ENCODE results near the gene KPNB1.

Gene KPNB1

GRCh38 chr17:47636273-47637030 is 13.3 kb upstream of the KPNB1 start:
- H3K4me3 ChIP-seq (ENCODE audit: low read depth, low read length), result no peak overlapping the region
- TF ChIP-seq CTCF (IDR thresholded peaks at IDR 0.05; ENCODE audit: borderline replicate concordance, insufficient read depth, low read depth, low read length), result no peak

- no peak for TF ChIP-seq CTCF (IDR thresholded peaks at IDR 0.05; ENCODE audit: borderline replicate concordance, insufficient read depth, low read depth, low read length)
- no peak overlapping the region for H3K4me3 ChIP-seq (ENCODE audit: low read depth, low read length)
These were observed 10.8 kb upstream of the KPNB1 start for GRCh38 chr17:47638903-47639302.

GRCh38 chr17:47640076-47640475 is 9.6 kb upstream of the KPNB1 start:
- TF ChIP-seq CTCF (IDR thresholded peaks at IDR 0.05; ENCODE audit: borderline replicate concordance, insufficient read depth, low read depth, low read length), result no peak
- no peak overlapping the region for H3K4me3 ChIP-seq (ENCODE audit: low read depth, low read length)

- TF ChIP-seq CTCF (IDR thresholded peaks at IDR 0.05; ENCODE audit: borderline replicate concordance, insufficient read depth, low read depth, low read length), result no peak
- no peak overlapping the region for H3K4me3 ChIP-seq (ENCODE audit: low read depth, low read length)
These were observed 8.5 kb upstream of the KPNB1 start for GRCh38 chr17:47641202-47641601.

- no peak for TF ChIP-seq CTCF (IDR thresholded peaks at IDR 0.05; ENCODE audit: borderline replicate concordance, insufficient read depth, low read depth, low read length)
- no peak overlapping the region for H3K4me3 ChIP-seq (ENCODE audit: low read depth, low read length)
These were observed 6.6 kb upstream of the KPNB1 start for GRCh38 chr17:47643116-47643515.

GRCh38 chr17:47644324-47644723 is 5.4 kb upstream of the KPNB1 start:
- TF ChIP-seq CTCF (IDR thresholded peaks at IDR 0.05; ENCODE audit: borderline replicate concordance, insufficient read depth, low read depth, low read length), result no peak

GRCh38 chr17:47649972-47650524 is 329 bp downstream of the KPNB1 start:
- TF ChIP-seq CTCF (IDR thresholded peaks at IDR 0.05; ENCODE audit: borderline replicate concordance, insufficient read depth, low read depth, low read length), result no peak
- peak overlapping the region; percentile 79 for H3K4me3 ChIP-seq (ENCODE audit: low read depth, low read length)

More at GRCh38 chr17:47644324-47644723, 5.4 kb upstream of the KPNB1 start:
- no peak overlapping the region for H3K4me3 ChIP-seq (ENCODE audit: low read depth, low read length)
